Measurements from ENCODE around the gene MAGEB5.
"Not testable (repeated sequence)": the region's sequence is repeated elsewhere in the genome, so short reads cannot be mapped to it uniquely, and the experiment has no call there.

MAGEB5 gene

GRCh38 chrX:26215869-26216268 lies at the start of gene MAGEB5:
TSS of gene MAGEB5 (plus strand) at chrX:26216169. CDS start at chrX:26217302, 1,133 bp downstream.
- no peak for DNase-seq (ENCODE audit: low read depth)

DNA sequence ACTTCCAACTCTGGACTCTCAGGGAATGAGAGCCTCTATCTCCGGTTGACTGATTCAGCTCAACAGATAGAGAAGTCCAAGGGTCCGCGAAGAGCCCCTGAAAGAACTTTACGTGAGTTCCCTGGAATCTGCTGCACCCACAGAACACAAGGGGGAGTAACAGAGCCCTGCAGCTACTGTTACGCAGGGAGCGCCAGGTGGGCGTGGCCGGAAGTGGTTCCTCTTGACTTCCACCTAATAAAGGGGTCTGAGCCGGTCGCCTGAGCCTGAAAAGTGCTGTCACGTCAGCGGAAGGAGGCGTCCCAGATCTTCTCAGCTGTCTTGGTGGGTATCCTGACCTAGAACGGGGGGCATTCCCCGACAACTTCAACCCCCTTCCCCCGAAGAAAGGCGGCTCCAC lies 23.8 kb upstream of the MAGEB5 start, which contains the start of gene MAGEB6:
Gene MAGEB6, plus strand, starts transcription at position 237 of the 400 bp plus-strand sequence. CDS start 1,407 bp downstream, outside the sequence.
- DNase-seq (ENCODE audit: low read depth), result no peak

- no peak for DNase-seq (ENCODE audit: low read depth)
These were observed 12.4 kb upstream of the MAGEB5 start for GRCh38 chrX:26203561-26203960.

DNA sequence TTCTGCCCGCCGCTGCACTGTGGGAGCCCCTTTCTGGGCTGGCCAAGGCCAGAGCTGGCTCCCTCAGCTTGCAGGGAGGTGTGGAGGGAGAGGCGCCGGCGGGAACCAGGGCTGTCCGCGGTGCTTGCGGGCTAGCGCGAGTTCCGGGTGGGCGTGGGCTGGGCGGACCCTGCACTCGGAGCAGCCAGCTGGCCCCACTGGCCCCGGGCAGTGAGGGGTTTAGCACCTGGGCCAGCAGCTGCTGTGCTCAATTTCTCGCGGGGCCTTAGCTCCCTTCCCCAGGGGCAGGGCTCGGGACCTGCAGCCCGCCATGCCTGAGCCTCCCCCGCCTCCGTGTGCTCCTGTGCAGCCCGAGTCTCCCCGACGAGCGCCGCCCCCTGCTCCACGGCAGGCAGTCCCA lies 11.3 kb upstream of the MAGEB5 start:
- not testable (repeated sequence) for DNase-seq (ENCODE audit: low read depth)

DNA sequence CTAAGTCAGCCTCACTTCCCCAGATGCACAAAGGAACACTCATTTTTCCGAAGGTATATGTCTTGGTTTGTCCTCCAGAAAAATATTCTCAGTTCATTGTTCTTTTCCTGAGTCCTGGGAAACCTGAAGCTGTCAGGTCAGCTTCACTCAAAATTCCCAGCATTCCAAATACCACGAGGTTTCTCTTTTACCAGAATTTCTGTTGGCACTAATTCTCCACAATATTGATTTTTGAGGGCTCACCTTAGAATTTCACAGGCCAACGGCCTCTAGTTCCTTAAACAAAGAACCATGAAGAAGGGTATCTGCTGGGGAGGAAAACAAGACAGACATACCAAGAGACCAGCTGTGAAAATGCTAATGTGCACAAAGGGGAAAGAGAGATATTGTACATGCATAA lies 8.0 kb upstream of the MAGEB5 start:
- no peak for DNase-seq (ENCODE audit: low read depth)

DNA sequence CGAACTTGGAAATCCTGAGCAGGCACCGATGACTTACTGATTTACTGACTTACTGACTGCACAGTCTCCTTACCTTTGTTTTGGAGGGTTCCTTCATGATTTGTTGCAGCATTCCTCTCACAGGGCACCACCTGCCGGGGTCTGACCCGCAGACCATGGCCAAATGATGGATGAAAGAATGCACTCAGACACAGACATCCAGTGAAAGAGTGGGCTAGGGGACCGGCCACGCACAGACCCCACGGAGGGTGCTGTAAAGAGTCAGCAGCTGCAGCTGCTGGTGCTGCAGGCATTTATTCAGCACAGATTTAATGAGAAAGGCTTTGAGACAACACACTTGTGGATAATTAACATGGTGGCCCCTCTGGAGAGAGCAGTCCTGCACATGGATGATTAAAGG lies 3.4 kb downstream of the MAGEB5 start:
- DNase-seq (ENCODE audit: low read depth), result no peak

GRCh38 chrX:26234177-26234576 lies 18.2 kb downstream of the MAGEB5 start:
- DNase-seq (ENCODE audit: low read depth), result no peak

DNA sequence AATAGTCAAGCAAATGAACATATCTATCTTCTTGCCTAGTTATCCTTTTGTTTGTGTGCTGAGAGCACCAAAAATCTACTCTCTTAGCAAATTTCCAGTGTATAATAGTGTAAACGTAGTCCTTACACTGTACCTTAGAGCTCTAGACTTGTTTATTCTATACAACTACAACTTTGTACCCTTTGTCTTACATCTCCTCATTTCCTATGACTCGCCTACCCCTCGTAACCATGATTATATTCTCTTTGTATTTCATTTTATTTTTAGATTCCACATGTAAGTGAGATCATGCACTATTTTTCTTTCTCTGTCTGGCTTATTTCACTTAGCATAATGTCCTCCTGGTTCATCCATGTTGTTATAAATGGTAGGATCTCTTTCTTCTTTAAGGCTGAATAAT lies 37.6 kb downstream of the MAGEB5 start:
- DNase-seq (ENCODE audit: low read depth), result no peak

DNA sequence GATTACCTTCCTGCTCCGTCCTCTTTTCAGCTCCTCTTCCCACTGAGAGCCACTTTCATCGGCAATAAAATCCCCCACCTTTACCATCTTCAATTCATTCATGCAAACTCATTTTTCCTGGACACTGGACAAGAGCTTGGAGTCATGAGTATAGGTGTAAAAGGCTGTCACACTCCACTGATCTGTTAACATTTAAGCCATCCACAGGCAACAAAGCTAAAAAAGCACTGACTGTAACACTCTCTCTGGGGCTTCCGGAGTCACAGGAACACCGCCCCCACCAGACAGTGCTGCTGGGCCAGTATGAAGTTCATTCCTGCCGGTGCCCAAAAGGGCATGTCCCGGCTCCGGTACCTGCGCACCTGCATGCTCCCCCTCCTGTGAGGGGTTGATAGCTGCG lies 38.5 kb downstream of the MAGEB5 start:
- no peak for DNase-seq (ENCODE audit: low read depth)

- no peak for DNase-seq (ENCODE audit: low read depth)
These were observed 46.2 kb downstream of the MAGEB5 start for GRCh38 chrX:26262121-26262523.

All from CMK (cell line).